GM19193 (cell line): ENCODE measurements around the gene MMP25.

Source experiments
- POLR2A ChIP-seq: IDR thresholded peaks from 4 replicates; pipeline ENCODE4 v1.6.1; 2011; ENCODE audit not compliant: insufficient read depth, insufficient read length; ENCODE audit errors: extremely low read depth

MMP25 gene

GRCh38 chr16:3045758-3046640, at the start of gene MMP25:
Gene MMP25 (plus strand): TSS chr16:3046561. CDS start chr16:3046918, 357 bp downstream.
- TF ChIP-seq POLR2A, result no peak

DNA sequence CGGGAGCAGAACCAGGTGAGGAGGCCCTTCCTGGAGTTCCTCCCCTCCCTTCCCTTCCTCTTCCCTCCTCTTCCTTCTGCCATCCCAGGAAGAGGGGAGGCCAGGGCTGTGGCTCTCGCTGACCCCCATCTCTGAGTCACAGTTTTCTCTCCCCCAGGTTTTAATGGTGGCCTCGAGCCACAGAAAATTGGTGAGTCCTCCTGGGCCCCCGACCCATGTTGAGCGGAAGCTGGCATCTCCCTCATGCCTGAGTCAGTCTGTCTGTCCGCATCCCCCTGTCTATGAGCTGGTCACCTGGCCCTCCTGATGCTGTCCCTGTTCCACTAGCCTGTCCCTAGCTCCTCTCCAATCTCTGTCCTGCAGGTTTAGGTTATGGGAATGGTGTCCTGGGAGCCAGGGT, 46.4 kb upstream of the MMP25 start:
- no peak for TF ChIP-seq POLR2A

GRCh38 chr16:3000540-3000939, 45.8 kb upstream of the MMP25 start:
- no peak for TF ChIP-seq POLR2A

DNA sequence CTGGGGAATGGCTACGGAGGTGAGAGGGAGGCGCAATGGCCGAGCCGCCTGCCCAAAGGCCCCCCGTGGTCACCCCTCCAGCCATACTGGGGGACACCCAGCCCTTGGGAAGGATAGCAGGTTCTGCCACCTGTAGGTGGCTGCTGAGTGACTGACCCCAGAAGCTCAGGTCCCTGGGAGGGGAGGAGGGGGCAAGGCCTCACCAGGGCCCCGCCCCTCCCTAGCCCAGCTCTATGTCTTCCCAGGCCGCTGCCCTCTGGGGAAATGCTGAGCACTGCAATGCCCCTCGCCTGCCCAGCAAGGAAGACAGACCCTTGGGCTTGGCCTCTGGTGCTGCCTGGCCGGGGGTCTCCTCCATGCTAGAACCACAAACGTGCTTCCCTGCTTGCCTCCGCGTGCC, 45.0 kb upstream of the MMP25 start:
- TF ChIP-seq POLR2A, result no peak

- no peak for TF ChIP-seq POLR2A
Observed at GRCh38 chr16:3003582-3004270, 42.6 kb upstream of the MMP25 start.

GRCh38 chr16:3004319-3004718, 42.0 kb upstream of the MMP25 start:
- no peak for TF ChIP-seq POLR2A

DNA sequence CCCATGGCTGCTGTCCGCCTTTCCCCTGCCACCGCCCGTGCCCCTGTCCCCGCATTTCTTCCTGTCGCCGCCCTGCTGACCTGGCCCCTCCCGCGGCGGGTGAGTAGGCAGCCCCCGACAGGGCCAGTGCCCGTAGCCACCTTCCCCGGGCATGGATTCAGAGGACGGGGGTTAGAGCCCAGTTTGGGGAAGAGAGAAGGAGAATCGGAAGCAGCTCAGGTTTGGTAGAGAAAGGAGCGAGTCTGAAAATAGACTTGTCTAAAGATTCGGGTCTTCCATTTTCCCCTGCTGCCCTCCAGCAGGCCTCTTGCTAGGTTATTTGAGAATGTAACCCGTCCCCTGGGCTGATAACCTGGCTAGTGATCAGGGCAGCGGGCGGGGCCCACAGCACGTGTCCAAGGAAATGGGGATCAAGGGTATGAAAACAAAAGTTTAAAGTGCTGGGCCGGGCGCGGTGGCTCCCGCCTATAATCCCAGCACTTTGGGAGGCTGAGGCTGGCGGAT, 41.5 kb upstream of the MMP25 start:
- TF ChIP-seq POLR2A, result no peak

- TF ChIP-seq POLR2A, result peak; percentile 14
Observed at GRCh38 chr16:3007059-3007956, 39.1 kb upstream of the MMP25 start.

DNA sequence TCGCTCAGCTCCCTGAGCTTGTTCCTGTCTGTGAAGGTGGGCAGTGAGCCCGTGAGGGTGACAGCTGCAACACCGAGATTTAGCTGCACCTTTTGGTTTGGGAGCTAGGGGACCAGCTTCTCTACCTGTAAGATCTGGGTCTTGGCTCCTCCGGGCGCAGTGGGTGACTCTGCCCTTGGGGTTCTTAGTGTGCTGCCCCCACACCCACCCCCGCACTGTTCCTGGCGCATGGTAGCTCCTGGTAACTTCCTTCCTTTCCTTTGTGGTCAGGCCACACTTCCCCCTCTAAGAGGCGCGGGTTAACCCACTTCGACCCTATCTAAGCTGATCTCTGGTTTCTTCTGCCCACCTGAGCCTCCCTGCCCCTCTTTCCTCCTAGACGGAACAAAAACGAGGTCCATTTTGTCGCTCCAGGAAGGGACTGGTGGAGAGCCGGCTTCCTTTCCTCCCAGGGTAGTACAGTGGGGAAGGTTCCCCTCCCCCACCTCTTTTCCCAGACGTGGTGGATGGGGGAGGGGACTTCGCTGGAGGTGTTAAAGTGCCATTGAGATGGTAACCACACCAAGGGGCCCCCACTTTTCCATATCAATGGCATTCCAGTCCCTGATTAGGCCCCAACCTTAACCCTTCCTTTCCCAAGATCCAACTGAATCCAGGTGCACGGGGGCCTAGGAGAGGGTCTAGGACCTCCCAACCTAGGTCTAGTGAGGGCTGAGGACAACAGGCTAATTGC, 38.2 kb upstream of the MMP25 start:
- no peak for TF ChIP-seq POLR2A

DNA sequence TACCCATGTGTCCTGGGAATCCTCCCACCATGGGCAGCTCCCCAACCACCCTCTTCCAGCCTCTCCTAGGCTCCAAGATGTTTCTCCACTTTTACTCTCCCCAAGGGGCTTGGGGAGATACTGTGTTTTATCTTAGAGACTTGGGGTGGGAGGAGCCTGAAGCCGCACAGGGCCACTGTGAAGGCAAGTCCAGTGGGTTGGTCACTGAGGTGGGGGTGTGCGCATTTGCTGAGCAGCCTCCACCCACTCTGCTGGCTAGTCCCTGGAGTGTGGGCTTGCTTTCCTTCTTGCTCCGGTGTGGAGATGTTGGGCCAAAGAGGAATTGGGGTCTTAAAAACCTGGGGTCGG, 37.7 kb upstream of the MMP25 start:
- no peak for TF ChIP-seq POLR2A

GRCh38 chr16:3009568-3010390, 36.6 kb upstream of the MMP25 start:
- TF ChIP-seq POLR2A, result no peak

GRCh38 chr16:3010510-3010909, 35.9 kb upstream of the MMP25 start:
- TF ChIP-seq POLR2A, result no peak

DNA sequence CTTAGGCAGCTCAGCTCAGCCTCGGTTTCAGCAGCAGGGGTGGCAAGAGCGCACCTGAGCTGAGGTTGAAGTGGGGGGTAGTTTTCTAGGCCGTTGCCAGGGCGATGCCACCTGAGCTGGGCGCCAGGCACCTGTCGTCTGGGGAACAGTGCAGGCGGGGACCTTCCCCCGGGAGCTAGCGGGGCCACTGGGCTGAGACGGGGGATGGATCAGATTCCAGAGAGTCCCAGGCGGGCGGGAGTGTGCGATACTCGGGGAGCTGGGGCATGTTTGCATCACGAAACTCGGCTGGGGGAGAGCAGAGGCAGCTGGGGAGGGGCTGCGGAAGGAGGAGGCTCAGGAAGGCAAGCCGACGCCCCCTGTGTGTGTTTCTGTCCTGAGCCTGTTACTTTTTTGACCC, 34.1 kb upstream of the MMP25 start:
- TF ChIP-seq POLR2A, result no peak

- TF ChIP-seq POLR2A, result no peak
Observed at GRCh38 chr16:3012828-3013420, 33.4 kb upstream of the MMP25 start, which contains the start of gene CLDN9. Gene CLDN9 (plus strand): TSS chr16:3012923. CDS start chr16:3013363, 440 bp downstream.

- no peak for TF ChIP-seq POLR2A
Observed at GRCh38 chr16:3013491-3013951, 32.8 kb upstream of the MMP25 start.
